ENCODE measurements around the gene MPDZ.

MPDZ gene

DNA sequence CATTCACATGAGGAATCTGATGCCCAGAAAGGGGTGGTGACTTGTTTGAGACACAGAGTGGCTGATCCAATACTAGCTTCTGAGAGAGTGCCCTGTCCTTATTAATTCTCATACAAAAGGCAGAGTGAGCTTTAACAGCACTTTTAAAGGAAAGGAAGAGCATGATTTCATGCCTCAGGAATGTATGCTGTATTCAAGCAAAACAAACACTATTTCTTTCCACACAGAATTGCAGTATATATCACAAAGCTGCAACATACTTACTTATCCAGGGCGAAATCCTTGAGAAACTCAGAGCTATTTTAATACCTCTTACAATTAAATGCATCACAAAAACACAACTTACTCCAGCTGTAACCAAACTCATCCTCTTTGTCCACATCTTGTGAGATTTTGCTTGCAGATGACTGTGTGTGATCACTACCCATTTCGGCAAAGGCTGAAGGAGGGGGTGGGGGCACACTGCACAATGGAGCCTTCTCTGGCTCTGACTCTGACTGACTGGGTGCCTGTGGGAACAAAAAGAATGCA, 139.8 kb downstream of the MPDZ start:
- peak; percentile 93 for DNase-seq (ENCODE audit: low read depth)

DNA sequence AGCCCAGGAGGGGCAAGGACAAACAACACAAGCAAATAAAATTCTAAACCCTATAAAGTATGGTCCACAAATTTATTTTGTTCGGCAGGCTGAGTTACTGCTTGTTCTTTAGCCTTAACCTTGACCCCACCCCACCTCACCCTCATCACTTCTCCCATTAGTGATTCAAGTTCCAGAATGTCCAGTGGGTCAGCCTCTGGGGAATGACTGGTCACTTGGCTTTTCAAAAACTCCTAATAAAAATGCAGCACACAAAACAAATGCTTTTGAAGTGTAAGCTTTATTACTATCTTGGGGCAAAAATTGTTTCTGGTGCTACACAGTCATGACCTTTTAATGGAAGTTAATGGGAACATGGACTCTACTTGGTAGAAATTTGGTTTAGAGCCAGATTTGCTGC, 142.1 kb downstream of the MPDZ start:
- no peak for DNase-seq (ENCODE audit: low read depth)

DNA sequence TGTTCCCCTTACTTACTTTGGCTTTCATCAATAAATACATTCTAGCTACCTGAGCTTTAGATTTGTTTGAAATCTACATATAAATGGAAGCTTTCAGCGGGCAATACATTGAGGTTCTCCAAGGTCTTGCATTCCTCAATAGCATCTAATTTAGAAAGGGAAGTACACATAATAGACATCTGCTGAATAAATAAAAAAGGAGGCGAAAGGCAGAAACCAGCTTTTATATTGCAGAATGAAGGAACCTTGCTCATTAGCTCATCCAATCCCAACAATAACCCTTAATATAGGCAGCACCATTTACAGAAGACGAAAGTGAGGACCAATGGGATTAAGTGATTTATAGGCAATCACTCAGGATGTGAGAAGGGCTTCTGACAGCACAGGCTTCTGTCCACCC, 147.5 kb downstream of the MPDZ start:
- DNase-seq (ENCODE audit: low read depth) = no peak

DNA sequence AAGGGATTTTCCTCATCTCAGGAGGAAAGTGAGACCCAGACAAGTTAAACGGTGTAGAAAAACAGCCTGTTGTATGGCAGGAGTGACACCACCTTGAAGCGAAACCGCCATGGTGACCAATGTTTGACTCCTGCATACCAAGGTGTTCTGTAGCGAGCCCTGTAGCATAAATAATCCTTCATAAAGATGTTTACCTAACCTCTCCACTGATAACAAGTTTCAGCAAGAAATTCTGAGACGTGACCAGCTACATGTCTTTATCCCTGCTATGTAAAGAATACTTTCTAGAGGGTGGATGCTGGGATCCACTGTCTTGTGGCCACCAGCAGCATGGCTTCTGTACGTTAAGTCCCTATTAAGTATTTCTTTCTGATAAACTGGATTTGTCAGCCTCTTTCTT, 148.1 kb downstream of the MPDZ start:
- DNase-seq (ENCODE audit: low read depth) = no peak

DNA sequence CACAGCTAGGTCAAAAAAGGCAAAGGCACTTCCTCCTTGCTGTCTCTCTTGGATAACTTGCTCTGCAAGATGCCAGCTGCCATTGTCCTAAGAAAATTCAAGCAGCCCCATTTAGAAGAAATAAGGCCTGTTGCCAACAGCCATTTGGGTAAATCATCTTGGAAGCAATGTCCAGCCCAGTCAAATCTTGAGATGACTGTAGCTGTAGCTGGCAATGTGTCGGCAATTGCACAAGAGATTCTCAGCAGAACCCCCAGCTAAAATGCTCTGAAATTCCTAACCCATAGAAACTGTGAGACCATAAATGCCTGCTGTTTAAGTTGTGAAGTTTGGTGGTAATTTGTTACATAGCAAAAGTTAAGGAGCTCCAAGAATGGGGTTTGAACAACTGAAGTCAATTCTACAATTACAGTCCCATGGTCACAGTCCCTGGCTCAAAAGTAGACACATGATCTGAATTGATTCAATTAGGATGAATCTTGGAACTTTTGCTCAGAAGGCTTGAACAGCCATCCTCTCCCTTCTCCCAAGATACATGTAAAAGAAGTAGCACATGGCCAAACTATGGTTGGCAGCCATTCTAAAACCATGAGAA, 151.1 kb downstream of the MPDZ start:
- peak; percentile 2 for DNase-seq (ENCODE audit: low read depth)

DNA sequence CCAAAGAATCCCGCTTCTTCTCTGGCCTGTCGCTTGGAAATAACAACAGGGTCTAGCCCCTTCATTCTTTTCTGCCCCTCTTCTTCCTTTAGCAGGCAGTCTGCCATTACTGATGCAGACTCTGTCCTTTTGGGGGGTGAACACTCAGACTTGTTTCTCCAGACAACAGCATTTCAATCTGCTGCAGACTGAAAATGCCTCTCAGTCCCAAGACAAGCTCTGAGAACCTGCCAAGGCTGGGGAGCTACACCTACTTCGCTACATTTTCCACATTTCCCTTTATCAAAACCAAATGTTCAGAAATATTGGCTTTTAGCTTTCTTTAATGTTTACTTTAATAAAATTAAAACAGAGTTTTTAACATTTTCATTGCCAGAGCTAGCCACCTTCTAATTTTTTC, 152.4 kb downstream of the MPDZ start:
- no peak for DNase-seq (ENCODE audit: low read depth)

DNA sequence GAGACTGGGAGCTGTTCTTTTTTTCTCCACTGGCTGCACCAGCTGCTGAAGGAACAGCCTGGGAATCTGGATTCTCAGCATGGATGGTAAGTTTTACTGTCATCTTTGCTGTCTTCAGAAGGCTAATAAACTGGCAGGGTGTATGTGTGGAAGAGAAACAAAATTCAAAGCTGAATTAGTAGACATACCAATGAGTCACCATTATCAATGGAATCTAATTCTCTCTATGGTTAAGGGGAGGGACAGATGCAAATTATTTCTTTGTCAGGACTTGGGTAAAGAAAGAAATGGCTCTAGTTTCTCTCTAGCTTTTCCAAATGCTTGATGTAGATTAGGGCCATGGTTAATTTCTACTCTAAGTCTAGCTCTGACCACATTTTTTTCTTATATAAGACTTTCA, 154.2 kb downstream of the MPDZ start:
- peak; percentile 9 for DNase-seq (ENCODE audit: low read depth)

DNA sequence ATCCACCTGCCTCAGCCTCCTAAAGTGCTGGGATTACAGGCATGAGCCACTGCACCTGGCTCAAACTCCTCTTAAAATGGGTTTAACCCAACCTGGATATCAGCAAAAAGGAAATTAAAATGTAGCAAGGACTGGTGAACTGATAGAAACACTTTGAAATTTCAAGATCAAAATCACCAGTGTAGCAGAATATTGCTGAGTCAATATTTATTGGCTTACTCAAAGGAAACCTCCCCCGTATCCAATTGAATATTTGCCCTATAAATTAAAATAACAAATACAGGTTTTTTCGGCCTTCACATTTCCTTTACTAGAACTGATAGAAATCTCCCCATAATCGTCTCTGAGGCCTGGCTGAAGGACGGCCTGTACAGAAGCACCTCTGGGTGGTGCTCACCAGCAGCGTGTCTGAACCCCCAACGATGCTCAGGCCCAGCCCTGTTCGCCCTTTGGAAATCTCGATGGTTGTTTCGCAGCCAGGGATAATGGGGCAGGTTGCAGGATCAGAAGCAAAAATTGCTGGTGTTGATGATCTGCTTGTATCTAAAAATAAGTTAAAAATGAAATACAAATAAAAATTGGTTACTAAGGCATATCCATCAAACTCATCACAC, 156.6 kb downstream of the MPDZ start:
- DNase-seq (ENCODE audit: low read depth) = no peak

DNA sequence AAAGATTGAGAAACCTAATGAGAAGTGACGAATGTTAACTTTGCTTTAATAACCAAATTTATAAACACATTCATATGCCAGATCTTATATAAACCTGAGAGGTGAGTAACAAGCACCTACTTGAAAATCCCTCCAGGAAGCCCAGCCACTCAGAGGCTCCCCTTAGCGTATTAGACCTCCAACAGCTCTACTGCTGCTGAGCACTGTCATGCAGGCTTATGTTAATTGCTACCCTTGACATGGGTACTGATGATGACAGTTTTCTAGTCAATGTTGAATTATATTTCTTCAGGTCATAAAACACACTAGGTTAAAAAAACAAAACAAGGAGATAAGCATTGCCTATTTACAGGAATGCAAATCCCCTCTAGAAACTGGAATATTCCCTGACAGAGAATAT, 161.2 kb downstream of the MPDZ start:
- no peak for DNase-seq (ENCODE audit: low read depth)

DNA sequence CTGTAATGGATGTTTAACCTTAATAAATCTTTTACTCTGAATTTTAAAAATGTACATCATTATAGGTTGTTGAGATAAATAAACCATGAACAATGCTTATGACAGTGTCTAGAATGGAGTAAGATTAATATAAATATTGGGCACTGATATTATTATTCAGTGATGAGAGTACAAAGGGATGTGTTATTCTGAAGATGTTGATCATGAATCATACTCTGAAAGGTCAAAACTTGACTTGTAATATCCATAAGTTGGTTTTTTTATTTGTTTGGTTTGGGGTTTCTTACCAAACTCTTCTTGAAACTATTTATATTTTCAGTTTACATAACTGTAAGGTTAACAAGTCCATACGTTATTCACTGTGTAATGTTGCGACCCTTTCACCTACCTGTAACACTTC, 163.2 kb downstream of the MPDZ start:
- DNase-seq (ENCODE audit: low read depth) = no peak

DNA sequence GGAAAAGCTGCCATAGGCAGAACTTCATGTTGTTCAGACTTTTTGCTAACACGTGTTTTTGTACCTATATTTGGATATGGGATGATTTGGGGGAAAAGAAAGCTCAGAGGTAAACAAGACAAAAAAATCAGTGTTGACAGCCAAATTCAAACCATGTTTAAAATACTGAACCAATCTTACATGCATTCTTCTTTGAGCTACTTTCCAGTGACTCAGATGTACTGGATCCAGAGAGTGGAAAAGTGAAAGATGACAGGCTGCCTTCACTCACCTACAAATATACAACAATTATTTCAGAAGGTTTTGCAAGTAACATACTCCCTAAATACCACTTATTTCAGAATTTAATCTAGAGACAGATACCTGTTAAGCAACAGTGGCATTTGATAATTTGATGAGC, 165.7 kb downstream of the MPDZ start:
- DNase-seq (ENCODE audit: low read depth) = peak; percentile 30

DNA sequence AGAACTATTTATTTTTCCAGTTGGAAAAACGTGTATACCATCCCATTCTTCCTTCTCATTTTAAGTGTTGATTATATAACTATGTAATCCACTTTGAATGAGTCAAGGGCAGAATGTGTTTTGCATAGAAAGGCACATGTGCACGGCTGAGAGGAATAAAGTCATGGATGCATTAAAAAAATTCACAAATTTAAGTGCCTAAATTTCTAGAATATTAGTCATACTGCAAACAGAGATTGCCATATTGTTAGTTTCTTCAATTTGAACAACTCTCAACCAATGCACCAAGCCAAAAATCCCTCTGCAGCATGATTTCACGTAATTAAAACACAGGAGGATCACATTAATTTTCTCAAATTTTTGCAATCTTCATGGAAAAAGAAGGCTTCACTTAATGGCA, 166.3 kb downstream of the MPDZ start:
- DNase-seq (ENCODE audit: low read depth) = peak; percentile 79

DNA sequence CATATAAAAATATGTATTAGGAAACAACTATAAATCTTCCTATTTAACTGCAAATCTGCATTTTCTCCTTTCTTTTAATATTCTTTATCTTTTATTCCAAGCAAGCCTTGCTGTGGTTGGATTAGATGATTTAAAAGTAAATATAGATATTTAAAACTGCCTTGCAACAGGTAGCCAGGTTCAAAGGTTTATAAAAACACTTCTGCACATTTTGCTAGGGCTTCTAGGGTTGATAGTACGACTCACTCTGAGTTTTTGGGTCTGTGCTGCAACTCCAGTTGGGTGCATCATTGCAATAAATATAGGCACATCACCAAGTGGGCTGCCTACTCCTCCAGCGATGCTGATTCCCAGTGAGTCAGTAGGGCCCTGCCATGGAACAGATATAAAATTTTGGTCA, 167.7 kb downstream of the MPDZ start:
- no peak for DNase-seq (ENCODE audit: low read depth)

DNA sequence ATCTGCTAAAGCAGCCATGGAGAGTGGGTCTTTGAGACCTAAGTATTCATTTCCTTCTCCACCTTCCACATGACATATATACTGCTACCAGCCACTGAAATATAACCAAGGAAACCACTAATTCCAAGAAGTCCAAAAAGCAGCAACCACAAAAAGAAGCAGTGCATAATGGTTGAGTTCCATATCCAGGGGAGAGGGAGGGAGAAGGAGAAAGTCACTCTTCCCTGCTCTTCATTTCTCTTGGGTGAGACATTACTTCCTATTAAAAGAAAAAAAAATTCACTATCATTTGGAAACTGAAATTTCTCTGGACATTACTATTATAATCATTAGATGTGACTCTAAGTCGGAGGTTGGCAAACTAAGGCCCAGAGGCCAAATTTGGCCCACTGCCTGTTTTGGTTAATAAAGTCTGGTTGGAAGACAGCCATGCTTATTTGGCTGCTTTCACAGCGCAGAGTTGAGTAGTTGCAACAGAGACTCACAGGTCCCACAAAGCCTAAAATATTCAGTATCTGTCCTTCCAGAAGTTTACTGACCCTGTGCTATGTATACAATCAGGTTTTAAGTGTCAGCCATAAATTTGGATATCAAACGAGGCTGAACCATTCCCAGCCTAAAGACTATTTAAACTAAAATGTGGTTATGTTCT, 168.6 kb downstream of the MPDZ start:
- peak; percentile 63 for DNase-seq (ENCODE audit: low read depth)

DNA sequence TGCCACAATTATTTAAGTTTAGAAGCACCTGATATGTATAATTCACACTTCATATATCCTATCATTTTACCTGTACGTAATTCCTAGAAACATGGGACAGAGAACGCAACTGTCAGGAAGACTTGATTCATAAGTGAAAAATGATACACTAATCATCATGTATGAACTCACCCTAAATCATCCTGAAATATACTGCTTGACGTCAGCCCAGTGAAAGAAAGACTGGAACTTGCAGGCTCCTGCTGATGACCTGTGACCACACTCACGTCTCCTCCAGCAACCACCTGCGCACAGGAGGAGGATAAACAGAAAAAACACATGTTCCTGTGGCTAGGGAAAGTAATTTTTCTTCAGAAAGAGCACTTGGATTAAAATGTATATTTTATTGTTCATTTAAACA, 169.7 kb downstream of the MPDZ start:
- DNase-seq (ENCODE audit: low read depth) = no peak

DNA sequence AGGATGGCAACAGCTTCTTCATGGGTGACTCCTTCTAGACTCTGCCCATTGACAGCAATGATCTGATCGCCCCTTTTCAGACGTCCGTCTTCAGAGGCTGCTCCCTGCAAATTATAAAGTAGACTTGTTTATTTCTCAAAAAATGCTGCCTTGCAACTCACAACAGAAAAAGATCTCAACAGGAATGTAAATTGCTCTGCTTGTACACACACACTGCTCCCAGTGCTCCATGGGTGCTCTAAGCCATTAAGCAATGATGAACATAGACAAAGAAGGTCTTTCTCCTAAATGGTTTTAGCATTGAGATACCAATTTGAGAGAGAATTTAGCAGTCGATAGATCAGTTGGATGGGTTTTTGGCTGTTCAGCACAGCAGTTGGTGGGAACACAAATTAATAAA, 172.5 kb downstream of the MPDZ start:
- DNase-seq (ENCODE audit: low read depth) = no peak

DNA sequence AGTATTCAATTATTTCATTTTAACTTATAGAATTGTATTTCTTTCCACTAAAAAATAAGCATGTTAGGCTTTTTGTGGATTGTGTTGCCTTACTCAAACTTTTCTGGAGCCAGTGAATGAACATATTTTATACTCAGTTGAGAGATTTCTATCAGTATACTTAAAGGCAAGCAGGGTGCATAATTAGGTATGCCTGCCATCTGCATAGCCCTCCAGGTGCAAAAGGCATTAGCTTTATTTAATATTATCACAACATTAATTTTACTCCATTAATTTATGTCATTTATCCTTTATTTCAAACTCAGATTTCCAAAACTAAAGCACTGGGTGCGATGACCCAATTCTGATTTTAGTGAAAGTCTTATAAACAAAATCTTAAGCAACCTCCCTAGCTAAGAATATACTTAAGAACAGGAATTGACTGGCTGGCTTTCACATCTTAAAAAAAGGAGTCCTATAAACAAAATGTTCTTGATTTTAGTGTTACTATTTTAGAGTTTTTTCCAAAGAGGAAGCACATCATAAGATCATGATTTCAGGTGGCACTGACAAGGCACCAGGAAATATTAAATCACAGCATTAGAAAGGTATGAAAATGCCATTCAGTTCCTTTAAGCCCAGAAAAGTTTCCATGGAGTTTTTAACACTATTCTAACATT, 178.4 kb downstream of the MPDZ start:
- DNase-seq (ENCODE audit: low read depth) = no peak

DNA sequence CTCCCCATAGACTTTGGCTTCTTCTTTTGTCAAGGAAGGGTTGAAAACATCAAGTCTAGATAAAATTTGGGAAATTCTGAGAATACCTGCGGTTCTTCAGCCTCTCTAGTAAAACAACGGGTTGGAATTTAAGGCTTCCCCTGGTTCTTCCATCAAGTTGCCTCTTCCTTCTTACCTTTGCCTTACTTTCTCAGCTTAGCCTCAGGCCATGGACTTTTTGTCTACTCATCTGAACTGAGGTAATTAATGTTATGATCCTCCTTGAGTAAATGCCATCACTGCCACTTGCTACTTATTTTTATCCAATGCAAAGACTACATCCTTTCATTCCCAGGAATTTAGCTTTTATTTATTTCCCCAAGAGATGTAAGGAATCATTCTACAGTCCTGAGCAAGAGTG, 184.4 kb downstream of the MPDZ start:
- no peak for DNase-seq (ENCODE audit: low read depth)

DNA sequence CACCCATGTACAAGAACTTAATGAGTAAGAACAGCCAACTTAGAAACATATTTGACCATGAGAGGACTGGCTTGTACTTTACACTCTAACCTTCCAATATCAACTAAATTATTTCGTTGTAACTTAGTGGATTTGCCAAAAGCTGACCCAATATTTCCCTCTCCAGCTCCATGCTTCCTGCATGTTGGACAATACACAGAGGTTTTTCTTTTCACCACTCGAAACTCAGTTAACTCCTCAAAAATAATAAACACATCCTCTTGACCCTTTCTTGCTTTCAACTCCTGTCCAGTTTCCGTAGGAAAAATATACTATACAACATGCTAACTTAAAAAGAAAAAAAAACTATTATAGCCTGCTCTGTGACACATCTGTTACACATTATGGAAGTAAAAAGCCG, 188.9 kb downstream of the MPDZ start:
- no peak for DNase-seq (ENCODE audit: low read depth)

DNA sequence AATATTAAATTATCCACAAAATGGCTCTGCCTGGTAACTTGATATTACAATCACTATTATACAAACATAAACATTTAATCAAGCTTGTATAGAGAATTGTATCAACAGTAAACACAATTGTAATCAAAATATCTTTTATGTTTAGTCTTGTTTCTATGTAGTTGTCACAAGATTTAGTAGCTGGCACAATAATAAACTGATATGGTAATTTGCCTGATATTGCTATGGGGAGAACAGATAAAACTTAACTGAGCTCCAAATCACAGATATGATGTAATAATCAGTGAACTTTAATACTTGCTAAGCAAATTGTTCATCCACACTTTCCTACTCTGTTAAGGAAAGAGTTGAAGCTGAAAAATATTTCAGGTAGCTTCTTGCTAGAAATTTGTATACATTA, 189.8 kb downstream of the MPDZ start:
- DNase-seq (ENCODE audit: low read depth) = no peak

DNA sequence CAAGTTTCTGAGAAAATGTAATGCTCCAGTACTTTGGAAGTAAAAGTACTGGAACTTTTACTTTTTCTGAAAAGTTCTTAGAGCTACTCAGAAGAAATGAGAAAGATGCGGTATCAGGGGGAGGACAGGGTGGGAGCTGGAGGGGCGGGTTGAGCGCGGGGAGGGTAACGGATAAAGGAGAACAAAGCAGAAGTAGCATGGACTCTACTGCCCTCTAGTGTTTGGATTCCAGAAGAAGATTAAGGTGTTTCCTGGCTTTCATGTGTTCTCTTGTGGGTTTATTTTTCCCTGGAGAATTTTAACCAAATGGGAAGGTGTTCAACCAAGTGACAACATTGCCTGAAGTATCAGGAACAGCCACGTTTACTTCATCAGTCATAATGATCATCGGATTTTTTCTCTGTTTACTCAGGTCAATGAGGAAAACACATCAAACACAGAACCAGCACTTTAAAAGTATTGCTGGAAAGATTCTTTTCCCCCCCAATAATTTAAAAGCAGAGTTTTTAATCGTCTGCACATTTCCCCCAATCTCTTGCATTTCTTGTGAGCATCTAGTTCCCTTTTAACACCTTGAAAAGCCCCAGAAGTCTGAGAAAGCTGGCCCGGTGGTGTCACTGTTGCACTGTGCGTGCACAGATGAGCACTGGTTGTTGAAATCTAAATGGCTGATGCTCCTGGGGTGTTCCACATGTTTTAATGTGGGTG, 190.6 kb downstream of the MPDZ start:
- DNase-seq (ENCODE audit: low read depth) = peak; percentile 54

DNA sequence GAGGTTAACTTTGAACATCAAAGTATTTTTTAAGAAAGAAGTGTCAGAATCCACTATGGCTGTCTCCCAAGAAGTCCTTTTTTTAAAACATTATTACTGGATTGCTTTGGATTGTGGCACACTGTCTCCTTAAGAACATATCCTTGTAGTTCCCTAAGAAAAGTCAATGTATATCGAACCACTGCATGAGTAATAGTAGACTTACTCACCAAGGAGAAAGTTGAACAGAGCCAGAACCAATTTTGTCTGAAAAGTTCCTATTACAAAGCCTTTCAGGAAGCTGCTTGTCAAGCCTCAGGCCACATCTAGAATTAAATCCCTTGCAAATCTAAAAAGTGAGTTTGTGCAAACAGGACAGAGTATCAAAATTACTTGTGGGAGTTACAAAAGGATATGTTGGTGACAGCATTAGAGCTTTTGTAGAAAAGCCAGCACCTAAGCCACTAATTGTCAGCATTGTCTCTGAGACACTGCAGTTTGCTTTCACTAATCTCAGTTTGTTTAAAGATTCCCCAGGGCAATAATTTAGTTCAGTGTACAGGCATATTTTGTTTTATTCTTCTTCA, 195.4 kb downstream of the MPDZ start:
- peak; percentile 18 for DNase-seq (ENCODE audit: low read depth)

Data from EH (cell line).